ENCODE measurements around the gene ABCC6. TPM values are rescaled to one million over a fixed set of nuclear protein-coding genes. Genes with fewer than 3 reads are reported as not detected.
"Not testable (repeated sequence)": the region's sequence is repeated elsewhere in the genome, so short reads cannot be mapped to it uniquely, and the experiment has no call there.

The ABCC6 gene
- total RNA-seq, 5 donors from 2014 or later (not counting 1 experiment from before 2014, with no cell fraction given): 0.12 TPM; not detected in 4

DNA sequence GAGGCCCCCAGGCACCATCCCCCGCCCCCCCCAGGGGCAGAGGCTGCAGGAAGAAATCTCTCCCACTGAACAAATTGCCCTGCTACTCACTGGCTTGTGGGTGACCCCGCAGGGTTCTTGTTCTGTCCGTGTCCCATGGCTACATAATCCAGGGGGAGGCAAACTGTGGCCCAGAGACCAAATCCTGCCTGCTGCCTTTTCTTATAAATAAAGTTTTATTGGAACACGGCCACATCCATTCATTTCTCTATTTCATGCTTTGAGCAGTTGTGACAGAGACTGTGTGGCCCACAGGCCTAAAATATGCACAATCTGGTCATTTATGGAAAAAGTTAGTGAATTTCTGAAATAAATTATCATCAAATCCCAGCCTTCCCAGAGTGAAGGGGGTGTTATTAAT, 38.2 kb downstream of the ABCC6 start:
- H3K4me3 Mint-ChIP-seq: no peak overlapping the region
- DNase-seq (no peak), ATAC-seq (replicated peaks in 1 of 4) (no peak)
- no peak overlapping the region for H3K27ac Mint-ChIP-seq
- no peaks in the 10 kb centered on the region for H3K36me3 Mint-ChIP-seq
- whole genome bisulfite sequencing (ENCODE audit: insufficient coverage): 67% methylated on average over 3 of the region's 4 CpGs
- no peaks in the 10 kb centered on the region for H3K9me3 Mint-ChIP-seq
- H3K4me1 Mint-ChIP-seq: no peaks in the 10 kb centered on the region
- Histone ChIP-seq H3K4me1 (ENCODE audit: control insufficient read depth in 1 of 2, extremely low read depth in 1 of 2, insufficient read depth in 2 of 2, low read length in 2 of 2) (no peaks in the 10 kb centered on the region), H3K36me3 (ENCODE audit: control insufficient read depth in 2 of 2, extremely low read depth in 1 of 2, insufficient read depth in 1 of 2, low read length in 1 of 2) (no peaks in the 10 kb centered on the region), H3K27me3 (replicated peaks in 1 of 2; ENCODE audit: control insufficient read depth in 2 of 2, extremely low read depth in 1 of 2, insufficient read depth in 2 of 2, low read length in 1 of 2) (peaks cover 0 to 15% of the 10 kb centered on the region in 2 experiments), H3K9me3 (no peaks in the 10 kb centered on the region), H3K4me3 (ENCODE audit: control insufficient read depth in 1 of 2, extremely low read depth in 1 of 2, low read length in 1 of 2) (no peak overlapping the region), H3K27ac (ENCODE audit: low read length) (no peak overlapping the region)
- POLR2A ChIA-PET: no interaction called here
- CTCF ChIA-PET: no interaction called here
- peaks cover 6 to 14% of the 10 kb centered on the region in 2 donors for H3K27me3 Mint-ChIP-seq

DNA sequence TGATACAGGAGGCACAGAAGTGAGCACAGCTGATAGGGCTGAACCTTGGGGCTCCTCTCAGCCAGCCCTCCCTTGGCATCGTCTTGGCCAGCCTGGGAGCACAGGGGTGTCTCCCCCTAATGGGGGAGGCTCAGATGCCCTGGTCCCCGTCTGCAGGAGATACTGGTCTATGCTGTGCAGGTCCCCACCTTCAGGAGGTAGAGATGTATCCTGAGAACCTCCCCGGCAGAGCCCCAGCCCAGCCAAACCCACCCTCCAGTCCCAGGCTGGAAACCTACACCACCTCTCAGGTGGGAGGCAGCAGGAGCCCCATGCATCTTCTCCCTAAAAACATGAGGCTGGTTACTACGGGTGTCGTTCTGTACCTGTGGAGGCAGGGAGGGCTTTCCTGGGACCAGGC, 38.7 kb downstream of the ABCC6 start:
- Histone ChIP-seq H3K36me3 (ENCODE audit: control insufficient read depth in 2 of 2, extremely low read depth in 1 of 2, insufficient read depth in 1 of 2, low read length in 1 of 2) (no peaks in the 10 kb centered on the region), H3K27ac (ENCODE audit: low read length) (no peak overlapping the region), H3K4me3 (ENCODE audit: control insufficient read depth in 1 of 2, extremely low read depth in 1 of 2, low read length in 1 of 2) (no peak overlapping the region), H3K4me1 (ENCODE audit: control insufficient read depth in 1 of 2, extremely low read depth in 1 of 2, insufficient read depth in 2 of 2, low read length in 2 of 2) (no peaks in the 10 kb centered on the region), H3K9me3 (no peaks in the 10 kb centered on the region), H3K27me3 (replicated peaks in 1 of 2; ENCODE audit: control insufficient read depth in 2 of 2, extremely low read depth in 1 of 2, insufficient read depth in 2 of 2, low read length in 1 of 2) (peaks cover 0 to 11% of the 10 kb centered on the region in 2 experiments)
- Mint-ChIP-seq H3K27ac (no peak overlapping the region), H3K27me3 (peaks cover 6 to 9% of the 10 kb centered on the region in 2 donors), H3K4me1 (no peaks in the 10 kb centered on the region), H3K36me3 (no peaks in the 10 kb centered on the region), H3K4me3 (no peak overlapping the region), H3K9me3 (no peaks in the 10 kb centered on the region)
- ChIA-PET CTCF (no interaction called here), POLR2A (no interaction called here)
- ATAC-seq (replicated peaks in 1 of 4) (no peak), DNase-seq (no peak)
- 79% methylated on average over 2 of the region's 5 CpGs for WGBS (ENCODE audit: insufficient coverage)

DNA sequence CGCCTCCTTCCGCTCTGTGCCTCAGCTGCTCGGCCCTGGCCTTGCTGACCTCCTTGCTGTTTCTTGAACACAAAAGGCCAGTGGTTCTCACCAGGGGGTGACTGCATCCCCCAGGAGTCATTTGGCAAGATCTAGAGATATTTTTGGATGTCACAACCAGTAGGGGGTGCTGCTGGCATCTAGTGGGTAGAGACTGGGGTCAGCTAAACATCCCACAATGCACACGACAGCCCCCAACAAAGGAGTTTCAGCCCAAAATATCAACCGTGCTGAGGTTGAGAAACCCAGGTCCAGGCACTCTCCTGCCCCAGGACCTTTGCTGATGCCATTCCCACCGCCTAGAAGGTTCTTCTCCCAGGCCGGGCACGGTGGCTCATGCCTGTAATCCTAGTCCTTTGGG, 39.7 kb downstream of the ABCC6 start:
- H3K27ac Mint-ChIP-seq: no peak overlapping the region
- Histone ChIP-seq H3K4me3 (ENCODE audit: control insufficient read depth in 1 of 2, extremely low read depth in 1 of 2, low read length in 1 of 2) (no peak overlapping the region), H3K9me3 (no peaks in the 10 kb centered on the region), H3K27ac (ENCODE audit: low read length) (no peak overlapping the region), H3K4me1 (ENCODE audit: control insufficient read depth in 1 of 2, extremely low read depth in 1 of 2, insufficient read depth in 2 of 2, low read length in 2 of 2) (no peaks in the 10 kb centered on the region), H3K27me3 (replicated peaks in 1 of 2; ENCODE audit: control insufficient read depth in 2 of 2, extremely low read depth in 1 of 2, insufficient read depth in 2 of 2, low read length in 1 of 2) (peaks cover 0 to 11% of the 10 kb centered on the region in 2 experiments), H3K36me3 (ENCODE audit: control insufficient read depth in 2 of 2, extremely low read depth in 1 of 2, insufficient read depth in 1 of 2, low read length in 1 of 2) (no peaks in the 10 kb centered on the region)
- no peak overlapping the region for H3K4me3 Mint-ChIP-seq
- ATAC-seq (replicated peaks in 1 of 4) (no peak), DNase-seq (no peak)
- no peaks in the 10 kb centered on the region for H3K36me3 Mint-ChIP-seq
- ChIA-PET POLR2A (no interaction called here), CTCF (no interaction called here)
- no peaks in the 10 kb centered on the region for H3K4me1 Mint-ChIP-seq
- peaks cover 6 to 9% of the 10 kb centered on the region in 2 donors for H3K27me3 Mint-ChIP-seq
- no peaks in the 10 kb centered on the region for H3K9me3 Mint-ChIP-seq
- 95% methylated on average over 6 of the region's 8 CpGs for WGBS (ENCODE audit: insufficient coverage)

DNA sequence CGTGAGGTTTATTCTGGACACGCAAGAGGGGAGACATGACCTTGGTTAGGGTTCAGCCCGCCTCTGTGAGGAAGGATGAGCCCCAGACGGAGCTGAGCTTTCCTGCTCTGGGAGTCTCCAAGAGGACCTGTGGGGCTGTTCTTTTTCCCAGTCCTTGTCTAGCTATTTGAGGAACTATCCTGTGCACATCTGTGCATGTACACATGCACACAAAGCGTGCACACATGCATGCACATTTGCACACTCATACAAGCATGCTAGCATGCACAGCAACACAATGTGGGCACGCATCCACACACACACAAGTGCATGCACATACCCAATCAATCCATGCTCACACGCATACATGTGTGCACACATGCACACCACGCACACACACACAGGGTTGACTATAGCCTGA, 40.4 kb downstream of the ABCC6 start:
- Histone ChIP-seq H3K4me3 (ENCODE audit: control insufficient read depth in 1 of 2, extremely low read depth in 1 of 2, low read length in 1 of 2) (no peak overlapping the region), H3K9me3 (no peaks in the 10 kb centered on the region), H3K4me1 (ENCODE audit: control insufficient read depth in 1 of 2, extremely low read depth in 1 of 2, insufficient read depth in 2 of 2, low read length in 2 of 2) (no peaks in the 10 kb centered on the region), H3K27me3 (replicated peaks in 1 of 2; ENCODE audit: control insufficient read depth in 2 of 2, extremely low read depth in 1 of 2, insufficient read depth in 2 of 2, low read length in 1 of 2) (peaks cover 0 to 10% of the 10 kb centered on the region in 2 experiments), H3K36me3 (ENCODE audit: control insufficient read depth in 2 of 2, extremely low read depth in 1 of 2, insufficient read depth in 1 of 2, low read length in 1 of 2) (no peaks in the 10 kb centered on the region), H3K27ac (ENCODE audit: low read length) (no peak overlapping the region)
- ATAC-seq (replicated peaks in 1 of 4) (no peak), DNase-seq (no peak)
- Mint-ChIP-seq H3K27ac (no peak overlapping the region), H3K9me3 (no peaks in the 10 kb centered on the region), H3K4me3 (no peak overlapping the region), H3K36me3 (no peaks in the 10 kb centered on the region), H3K4me1 (no peaks in the 10 kb centered on the region), H3K27me3 (peaks cover 6 to 9% of the 10 kb centered on the region in 2 donors)
- WGBS (ENCODE audit: insufficient coverage): 90% methylated on average over 6 of the region's 8 CpGs
- ChIA-PET POLR2A (no interaction called here), CTCF (no interaction called here)

DNA sequence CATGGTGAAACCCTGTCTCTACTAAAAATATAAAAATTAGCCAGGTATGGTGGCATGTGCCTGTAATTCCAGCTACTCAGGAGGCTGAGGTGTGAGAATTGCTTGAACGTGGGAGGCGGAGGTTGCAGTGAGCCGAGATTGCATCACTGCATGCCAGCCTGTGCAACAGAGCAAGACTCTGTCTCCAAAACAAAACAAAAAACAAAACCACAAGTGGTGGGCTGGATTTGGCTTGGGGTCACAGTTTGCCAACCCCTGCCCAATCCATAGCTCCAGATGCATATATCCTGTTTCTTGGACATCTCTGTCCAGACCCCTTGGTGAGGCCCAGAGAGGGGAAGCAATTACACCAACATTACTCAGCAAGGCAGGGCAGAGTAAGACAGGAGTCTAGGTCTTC, 41.5 kb downstream of the ABCC6 start:
- H3K36me3 Mint-ChIP-seq; H3K4me1 ChIP-seq (ENCODE audit: control insufficient read depth in 1 of 2, extremely low read depth in 1 of 2, insufficient read depth in 2 of 2, low read length in 2 of 2); H3K36me3 ChIP-seq (ENCODE audit: control insufficient read depth in 2 of 2, extremely low read depth in 1 of 2, insufficient read depth in 1 of 2, low read length in 1 of 2); H3K4me1 Mint-ChIP-seq; H3K9me3 Mint-ChIP-seq; H3K4me3 ChIP-seq (ENCODE audit: control insufficient read depth in 1 of 2, extremely low read depth in 1 of 2, low read length in 1 of 2); CTCF ChIA-PET; DNase-seq; POLR2A ChIA-PET; H3K27ac ChIP-seq (ENCODE audit: low read length); H3K4me3 Mint-ChIP-seq; H3K27me3 ChIP-seq (replicated peaks in 1 of 2; ENCODE audit: control insufficient read depth in 2 of 2, extremely low read depth in 1 of 2, insufficient read depth in 2 of 2, low read length in 1 of 2); H3K27ac Mint-ChIP-seq; H3K27me3 Mint-ChIP-seq; H3K9me3 ChIP-seq; ATAC-seq (replicated peaks in 1 of 4): not testable (repeated sequence)
- no CpG with 5 or more reads among the region's 3 CpGs for WGBS (ENCODE audit: insufficient coverage)

DNA sequence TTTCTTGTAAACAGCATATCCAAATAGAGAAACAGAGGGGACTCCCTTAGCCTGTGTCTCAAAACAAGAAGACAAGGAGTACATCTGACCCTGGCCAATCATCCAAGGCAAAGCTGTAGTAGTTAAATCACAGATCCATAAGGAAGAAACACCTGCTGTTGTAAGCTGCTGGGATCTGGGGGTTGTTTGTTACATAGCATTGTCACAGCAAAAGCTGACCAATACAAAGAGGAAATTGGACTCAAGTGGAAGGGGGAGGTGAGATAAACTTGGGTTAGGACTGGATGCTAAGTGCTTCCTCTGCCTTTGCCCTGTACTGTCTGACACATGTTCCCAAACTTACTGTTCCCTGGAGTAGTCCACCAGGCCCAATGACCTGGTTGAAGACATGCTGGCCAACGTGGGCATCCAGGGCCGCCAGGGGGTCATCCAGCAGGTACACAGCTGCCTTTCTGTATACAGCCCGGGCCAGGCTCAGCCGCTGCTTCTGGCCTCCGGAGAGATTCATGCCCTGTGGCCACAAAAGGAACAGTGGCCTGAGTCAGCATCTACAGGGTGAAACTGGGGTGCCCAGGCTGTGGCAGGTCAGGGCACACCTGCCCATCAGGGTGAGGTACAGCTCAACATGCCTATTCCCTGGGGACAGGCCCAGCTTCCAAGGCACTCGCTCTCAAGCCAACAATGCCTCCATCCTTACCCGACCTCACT, 44.7 kb downstream of the ABCC6 start:
- CTCF ChIA-PET: no interaction called here
- POLR2A ChIA-PET: no interaction called here
- H3K27me3 Mint-ChIP-seq: peaks cover 3 to 7% of the 10 kb centered on the region in 2 donors

DNA sequence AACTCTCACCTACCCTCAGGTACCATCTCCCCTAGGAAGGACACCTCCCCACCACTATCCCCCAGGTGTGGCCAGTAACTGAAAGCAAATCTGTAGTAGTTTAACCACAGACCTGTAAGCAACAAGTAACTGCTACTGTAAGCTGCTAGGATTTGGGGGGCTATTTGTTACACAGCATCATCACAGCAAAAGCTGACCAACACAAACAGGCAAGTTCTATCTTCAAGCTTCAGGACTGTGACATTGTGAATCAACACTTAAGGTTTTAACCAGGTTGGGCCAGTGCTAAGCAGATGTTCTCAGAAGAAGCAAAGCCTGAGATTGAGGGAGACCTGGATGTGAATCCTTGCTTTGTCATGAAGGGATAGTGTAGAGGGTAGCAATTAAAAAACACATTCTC, 47.0 kb downstream of the ABCC6 start:
- no peak overlapping the region for H3K4me3 ChIP-seq (ENCODE audit: control insufficient read depth in 1 of 2, extremely low read depth in 1 of 2, low read length in 1 of 2)
- no peak for DNase-seq

More for the DNA sequence above, 44.7 kb downstream of the ABCC6 start:
- no peak for DNase-seq
- H3K36me3 ChIP-seq (ENCODE audit: control insufficient read depth in 2 of 2, extremely low read depth in 1 of 2, insufficient read depth in 1 of 2, low read length in 1 of 2): no peaks in the 10 kb centered on the region
- Mint-ChIP-seq H3K36me3 (no peaks in the 10 kb centered on the region), H3K4me1 (no peaks in the 10 kb centered on the region), H3K4me3 (no peak overlapping the region), H3K27ac (no peak overlapping the region), H3K9me3 (no peaks in the 10 kb centered on the region)
- H3K4me3 ChIP-seq (ENCODE audit: control insufficient read depth in 1 of 2, extremely low read depth in 1 of 2, low read length in 1 of 2): no peak overlapping the region
- no peak for ATAC-seq (replicated peaks in 1 of 4)
- no peaks in the 10 kb centered on the region for H3K9me3 ChIP-seq
- peaks cover 0 to 8% of the 10 kb centered on the region in 2 experiments for H3K27me3 ChIP-seq (replicated peaks in 1 of 2; ENCODE audit: control insufficient read depth in 2 of 2, extremely low read depth in 1 of 2, insufficient read depth in 2 of 2, low read length in 1 of 2)
- 79% methylated on average over 7 of the region's 7 CpGs for WGBS (ENCODE audit: insufficient coverage)
- H3K27ac ChIP-seq (ENCODE audit: low read length): no peak overlapping the region
- no peaks in the 10 kb centered on the region for H3K4me1 ChIP-seq (ENCODE audit: control insufficient read depth in 1 of 2, extremely low read depth in 1 of 2, insufficient read depth in 2 of 2, low read length in 2 of 2)

More for the DNA sequence above, 47.0 kb downstream of the ABCC6 start:
- Mint-ChIP-seq H3K36me3 (no peaks in the 10 kb centered on the region), H3K27me3 (peaks cover 0 to 1% of the 10 kb centered on the region in 2 donors), H3K27ac (no peak overlapping the region), H3K4me3 (no peak overlapping the region), H3K4me1 (no peaks in the 10 kb centered on the region), H3K9me3 (no peaks in the 10 kb centered on the region)
- no peak overlapping the region for H3K27ac ChIP-seq (ENCODE audit: low read length)
- no peaks in the 10 kb centered on the region for H3K36me3 ChIP-seq (ENCODE audit: control insufficient read depth in 2 of 2, extremely low read depth in 1 of 2, insufficient read depth in 1 of 2, low read length in 1 of 2)
- ATAC-seq (replicated peaks in 1 of 4): no peak
- peaks cover 0 to 4% of the 10 kb centered on the region in 2 experiments for H3K27me3 ChIP-seq (replicated peaks in 1 of 2; ENCODE audit: control insufficient read depth in 2 of 2, extremely low read depth in 1 of 2, insufficient read depth in 2 of 2, low read length in 1 of 2)
- POLR2A ChIA-PET: no interaction called here
- CTCF ChIA-PET: interaction anchor here in 1 of 2 donors (0.5 kb wide), 1 partner anchor 142 kb away, joined by 4 read pairs; no protein-coding TSS in a partner anchor
- H3K4me1 ChIP-seq (ENCODE audit: control insufficient read depth in 1 of 2, extremely low read depth in 1 of 2, insufficient read depth in 2 of 2, low read length in 2 of 2): no peaks in the 10 kb centered on the region
- no peaks in the 10 kb centered on the region for H3K9me3 ChIP-seq

All from T-cell (primary cell).